ENCODE results near the gene CLASP2.

CLASP2 gene

GRCh38 chr3:33526787-33527186 lies 191.3 kb downstream of the CLASP2 start:
- Histone ChIP-seq H3K9me2 (replicated peaks; ENCODE audit: insufficient read depth, low read length) (no peaks in the 10 kb centered on the region), H3K4me2 (ENCODE audit: low read depth, low read length) (no peak overlapping the region), H3K79me2 (ENCODE audit: low read length) (no peaks in the 10 kb centered on the region), H3K36me3 (replicated peaks; ENCODE audit: insufficient read depth, low read length) (no peaks in the 10 kb centered on the region), H3K9ac (ENCODE audit: low read length) (no peak overlapping the region), H4K20me1 (ENCODE audit: insufficient read depth, low read length) (no peaks in the 10 kb centered on the region), H3K27ac (ENCODE audit: low read length) (no peak overlapping the region), H3K4me3 (ENCODE audit: low read length) (no peak overlapping the region), H3K4me1 (ENCODE audit: low read length) (no peaks in the 10 kb centered on the region), H2AFZ (ENCODE audit: low read length) (no peak overlapping the region), H3F3A (ENCODE audit: insufficient read depth, low read length) (no peaks in the 10 kb centered on the region), H3K9me3 (replicated peaks; ENCODE audit: insufficient read depth, low read length) (no peaks in the 10 kb centered on the region), H3K27me3 (replicated peaks; ENCODE audit: insufficient read depth, low read length) (no peaks in the 10 kb centered on the region)
- no peak for TF ChIP-seq EZH2 (optimal IDR thresholded peaks at IDR 0.05; ENCODE audit: low read depth, low read length)
- TF ChIP-seq CTCF (IDR thresholded peaks at IDR 0.05; ENCODE audit: low read length): no peak
- no peak for TF ChIP-seq EZH2phosphoT487 (IDR thresholded peaks at IDR 0.05; ENCODE audit: low read length)
- DNase-seq: no peak

GRCh38 chr3:33525232-33525631 lies 192.8 kb downstream of the CLASP2 start:
- Histone ChIP-seq H3K9ac (ENCODE audit: low read length) (no peak overlapping the region), H3K79me2 (ENCODE audit: low read length) (no peaks in the 10 kb centered on the region), H3K4me2 (ENCODE audit: low read depth, low read length) (no peak overlapping the region), H2AFZ (ENCODE audit: low read length) (no peak overlapping the region), H3F3A (ENCODE audit: insufficient read depth, low read length) (no peaks in the 10 kb centered on the region), H3K27me3 (replicated peaks; ENCODE audit: insufficient read depth, low read length) (no peaks in the 10 kb centered on the region), H3K4me3 (ENCODE audit: low read length) (no peak overlapping the region), H4K20me1 (ENCODE audit: insufficient read depth, low read length) (no peaks in the 10 kb centered on the region), H3K4me1 (ENCODE audit: low read length) (no peaks in the 10 kb centered on the region), H3K9me3 (replicated peaks; ENCODE audit: insufficient read depth, low read length) (no peaks in the 10 kb centered on the region), H3K27ac (ENCODE audit: low read length) (no peak overlapping the region), H3K9me2 (replicated peaks; ENCODE audit: insufficient read depth, low read length) (no peaks in the 10 kb centered on the region), H3K36me3 (replicated peaks; ENCODE audit: insufficient read depth, low read length) (no peaks in the 10 kb centered on the region)
- DNase-seq: no peak
- TF ChIP-seq CTCF (IDR thresholded peaks at IDR 0.05; ENCODE audit: low read length): no peak
- no peak for TF ChIP-seq EZH2 (optimal IDR thresholded peaks at IDR 0.05; ENCODE audit: low read depth, low read length)
- no peak for TF ChIP-seq EZH2phosphoT487 (IDR thresholded peaks at IDR 0.05; ENCODE audit: low read length)

- Histone ChIP-seq H3K79me2 (ENCODE audit: low read length) (no peaks in the 10 kb centered on the region), H3K4me3 (ENCODE audit: low read length) (no peak overlapping the region), H3K9me2 (replicated peaks; ENCODE audit: insufficient read depth, low read length) (no peaks in the 10 kb centered on the region), H3K27ac (ENCODE audit: low read length) (no peak overlapping the region), H3K4me2 (ENCODE audit: low read depth, low read length) (no peak overlapping the region), H3K9me3 (replicated peaks; ENCODE audit: insufficient read depth, low read length) (no peaks in the 10 kb centered on the region), H3K9ac (ENCODE audit: low read length) (no peak overlapping the region), H3K36me3 (replicated peaks; ENCODE audit: insufficient read depth, low read length) (no peaks in the 10 kb centered on the region), H4K20me1 (ENCODE audit: insufficient read depth, low read length) (no peaks in the 10 kb centered on the region), H3K27me3 (replicated peaks; ENCODE audit: insufficient read depth, low read length) (no peaks in the 10 kb centered on the region), H3F3A (ENCODE audit: insufficient read depth, low read length) (no peaks in the 10 kb centered on the region), H3K4me1 (ENCODE audit: low read length) (no peaks in the 10 kb centered on the region), H2AFZ (ENCODE audit: low read length) (no peak overlapping the region)
- DNase-seq: no peak
- no peak for TF ChIP-seq CTCF (IDR thresholded peaks at IDR 0.05; ENCODE audit: low read length)
- no peak for TF ChIP-seq EZH2phosphoT487 (IDR thresholded peaks at IDR 0.05; ENCODE audit: low read length)
- no peak for TF ChIP-seq EZH2 (optimal IDR thresholded peaks at IDR 0.05; ENCODE audit: low read depth, low read length)
These were observed 194.9 kb downstream of the CLASP2 start for GRCh38 chr3:33523093-33523667.

Measured in MM.1S (cell line).